Duodenal mucosa (tissue), 2 donors: ENCODE results near the gene TCAIM.

Source experiments
- H3K27ac ChIP-seq: one replicate; pipeline ENCODE4 v1.7.0; 2013; ENCODE audit warnings: low read depth, low read length
- H3K27me3 ChIP-seq, 2 donors: one replicate each; pipeline ENCODE4 v1.7.0; 2013; ENCODE audit warnings: low read length in 2 of 2, control low read depth in 1 of 2; ENCODE audit not compliant: insufficient read depth in 2 of 2, control insufficient read depth in 1 of 2
- H3K36me3 ChIP-seq, 2 donors: one replicate each; pipeline ENCODE4 v1.7.0; 2013; ENCODE audit warnings: low read length in 2 of 2, control low read depth in 1 of 2; ENCODE audit not compliant: insufficient read depth in 2 of 2, control insufficient read depth in 1 of 2
- H3K4me1 ChIP-seq, 2 donors: one replicate each; pipeline ENCODE4 v1.7.0; 2013; ENCODE audit warnings: low read length in 2 of 2, control low read depth in 1 of 2; ENCODE audit not compliant: insufficient read depth in 2 of 2, control insufficient read depth in 1 of 2
- H3K4me3 ChIP-seq, 2 donors: one replicate each; pipeline ENCODE4 v1.7.0; 2013; ENCODE audit warnings: low read length in 2 of 2, low read depth in 1 of 2
- H3K9ac ChIP-seq, 2 donors: one replicate each; pipeline ENCODE4 v1.7.0; 2013; ENCODE audit warnings: low read length in 2 of 2, low read depth in 1 of 2
- H3K9me3 ChIP-seq, 2 donors: one replicate each; pipeline ENCODE4 v1.7.0; 2013; ENCODE audit warnings: low read length in 2 of 2, control low read depth in 1 of 2; ENCODE audit not compliant: control insufficient read depth in 1 of 2

Gene TCAIM

GRCh38 chr3:44439499-44440295, 101.1 kb downstream of the TCAIM start:
- Histone ChIP-seq H3K9ac (peak overlapping the region; percentile 40 to 57), H3K4me3 (peak overlapping the region; percentile 55 to 61), H3K9me3 (no peaks in the 10 kb centered on the region), H3K27me3 (no peaks in the 10 kb centered on the region), H3K27ac (peak overlapping the region; percentile 77), H3K36me3 (peaks cover 0 to 18% of the 10 kb centered on the region in 2 donors), H3K4me1 (peaks cover 20 to 23% of the 10 kb centered on the region in 2 donors)

- Histone ChIP-seq H3K27me3 (no peaks in the 10 kb centered on the region), H3K36me3 (peaks cover 14 to 49% of the 10 kb centered on the region in 2 donors), H3K4me1 (peaks cover 20 to 23% of the 10 kb centered on the region in 2 donors), H3K9me3 (no peaks in the 10 kb centered on the region), H3K27ac (no peak overlapping the region), H3K4me3 (no peak overlapping the region), H3K9ac (no peak overlapping the region)
Measured at GRCh38 chr3:44442596-44443309, 104.2 kb downstream of the TCAIM start.

DNA sequence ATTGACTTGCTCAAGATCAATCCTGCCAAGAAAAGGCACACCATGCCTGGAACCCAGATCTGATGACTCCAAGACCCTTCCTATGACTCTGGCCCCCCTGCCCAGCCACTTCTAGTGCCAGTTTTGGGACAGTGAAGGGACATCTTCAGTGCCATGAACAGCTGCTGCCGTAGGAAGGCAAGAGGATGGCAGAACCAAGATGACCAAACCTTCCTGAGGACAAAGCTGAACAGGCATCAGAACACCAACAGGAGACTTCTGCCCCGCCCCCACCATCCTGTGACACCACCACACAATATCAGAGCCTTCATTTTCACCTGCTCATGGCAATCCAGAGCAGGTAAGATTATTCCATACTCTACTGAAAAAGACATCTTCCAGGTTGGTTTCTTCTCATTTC, 105.9 kb downstream of the TCAIM start:
- Histone ChIP-seq H3K9ac (no peak overlapping the region), H3K36me3 (peaks cover 30 to 66% of the 10 kb centered on the region in 2 donors), H3K4me3 (no peak overlapping the region), H3K27me3 (no peaks in the 10 kb centered on the region), H3K27ac (no peak overlapping the region), H3K4me1 (peaks cover 15 to 19% of the 10 kb centered on the region in 2 donors), H3K9me3 (no peaks in the 10 kb centered on the region)

GRCh38 chr3:44444896-44445691, 106.5 kb downstream of the TCAIM start:
- Histone ChIP-seq H3K27me3 (no peaks in the 10 kb centered on the region), H3K4me3 (no peak overlapping the region), H3K36me3 (peaks cover 34 to 72% of the 10 kb centered on the region in 2 donors), H3K4me1 (peaks cover 9 to 12% of the 10 kb centered on the region in 2 donors), H3K9ac (no peak overlapping the region), H3K27ac (no peak overlapping the region), H3K9me3 (no peaks in the 10 kb centered on the region)

DNA sequence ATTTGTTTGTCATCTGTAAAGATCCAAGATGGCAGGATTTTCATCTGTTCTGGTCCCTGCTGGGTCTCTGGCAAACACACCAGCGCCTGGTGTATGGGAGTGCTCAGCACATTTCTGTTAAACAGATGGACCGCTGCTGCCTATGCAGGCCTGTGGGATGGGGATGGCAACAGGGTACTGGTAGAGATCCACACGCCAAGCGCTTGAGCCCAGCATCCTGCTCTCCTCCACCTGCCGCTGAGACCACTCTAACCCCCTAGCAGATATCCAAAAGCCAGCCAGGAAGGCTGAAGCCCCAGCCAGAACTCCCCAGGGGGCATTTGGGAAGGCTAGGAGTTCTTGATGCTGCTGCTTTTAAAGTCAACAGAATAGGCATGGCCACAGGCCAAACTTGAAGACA, 107.2 kb downstream of the TCAIM start:
- Histone ChIP-seq H3K9me3 (no peaks in the 10 kb centered on the region), H3K27ac (no peak overlapping the region), H3K36me3 (peaks cover 34 to 79% of the 10 kb centered on the region in 2 donors), H3K4me1 (peaks cover 4 to 5% of the 10 kb centered on the region in 2 donors), H3K27me3 (no peaks in the 10 kb centered on the region), H3K4me3 (no peak overlapping the region), H3K9ac (no peak overlapping the region)

GRCh38 chr3:44446929-44447328, 108.4 kb downstream of the TCAIM start:
- Histone ChIP-seq H3K9ac (no peak overlapping the region), H3K9me3 (no peaks in the 10 kb centered on the region), H3K36me3 (peaks cover 40 to 88% of the 10 kb centered on the region in 2 donors), H3K27ac (no peak overlapping the region), H3K27me3 (no peaks in the 10 kb centered on the region), H3K4me1 (no peaks in the 10 kb centered on the region), H3K4me3 (no peak overlapping the region)

DNA sequence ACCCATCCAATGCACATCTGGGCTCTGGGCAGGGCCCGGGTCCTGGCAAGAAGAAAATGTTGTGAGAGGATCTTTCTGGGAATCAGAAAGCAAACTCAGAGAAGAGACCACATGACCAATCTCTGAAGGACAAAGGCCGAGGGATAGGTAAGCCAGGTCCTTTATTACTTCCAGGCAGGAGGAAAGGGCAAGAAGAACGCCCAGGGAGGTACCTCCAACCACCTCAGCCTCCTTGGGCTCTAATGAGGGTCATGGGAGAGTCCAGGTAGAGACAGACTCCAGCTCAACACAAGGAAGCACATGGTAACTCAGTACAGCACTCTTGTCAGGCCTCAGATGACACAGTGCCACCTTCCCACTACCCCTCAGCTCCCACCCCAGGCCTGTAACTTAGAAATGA, 112.9 kb downstream of the TCAIM start:
- Histone ChIP-seq H3K4me1 (no peaks in the 10 kb centered on the region), H3K4me3 (no peak overlapping the region), H3K27ac (no peak overlapping the region), H3K27me3 (no peaks in the 10 kb centered on the region), H3K36me3 (peaks cover 54 to 89% of the 10 kb centered on the region in 2 donors), H3K9ac (no peak overlapping the region), H3K9me3 (no peaks in the 10 kb centered on the region)

DNA sequence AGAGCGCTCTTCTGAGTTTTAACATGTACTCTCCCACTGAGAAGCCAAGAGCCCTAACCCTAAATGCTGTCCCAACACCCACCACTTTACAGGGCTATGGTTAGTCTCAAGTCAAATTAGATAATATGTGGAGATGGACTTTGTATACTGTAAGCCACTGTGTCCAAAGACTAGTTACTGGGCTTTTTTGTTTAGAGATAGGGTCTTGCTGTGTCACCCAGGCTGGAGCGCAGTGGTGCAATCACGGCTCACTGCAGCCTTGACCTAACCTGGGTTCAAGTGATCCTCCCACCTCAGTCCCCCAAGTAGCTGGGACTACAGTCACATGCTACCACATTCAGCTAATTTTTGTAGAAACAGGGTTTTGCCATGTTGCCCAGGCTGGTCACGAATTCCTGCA, 115.7 kb downstream of the TCAIM start:
- H3K4me3 ChIP-seq = no peak overlapping the region
- H3K9ac ChIP-seq = no peak overlapping the region
- no peaks in the 10 kb centered on the region for H3K27me3 ChIP-seq
- peaks cover 26 to 76% of the 10 kb centered on the region in 2 donors for H3K36me3 ChIP-seq
- H3K27ac ChIP-seq = no peak overlapping the region
- no peaks in the 10 kb centered on the region for H3K4me1 ChIP-seq
- H3K9me3 ChIP-seq = no peaks in the 10 kb centered on the region

- Histone ChIP-seq H3K4me3 (no peak overlapping the region), H3K4me1 (no peaks in the 10 kb centered on the region), H3K9ac (no peak overlapping the region), H3K27me3 (no peaks in the 10 kb centered on the region), H3K36me3 (peaks cover 21 to 65% of the 10 kb centered on the region in 2 donors), H3K9me3 (peaks cover 4 to 6% of the 10 kb centered on the region in 2 donors), H3K27ac (no peak overlapping the region)
Measured at GRCh38 chr3:44455318-44455717, 116.8 kb downstream of the TCAIM start.
